ENCODE results near the gene ADD2.

ADD2 gene

GRCh38 chr2:70668432-70668831 is 99.6 kb downstream of the ADD2 start:
- H3K4me3 ChIP-seq (ENCODE audit: control insufficient read depth in 1 of 7, extremely low read depth in 1 of 7, insufficient read depth in 4 of 7, low read depth in 2 of 7, low read length in 6 of 7), result no peak overlapping the region
- no peak overlapping the region for H3K27ac ChIP-seq (ENCODE audit: insufficient read depth in 1 of 2, low read depth in 1 of 2, low read length in 2 of 2, poor library complexity in 1 of 2, severe bottlenecking in 2 of 2)
- ChIA-PET POLR2A (no interaction called here), CTCF (interaction anchor here (1.0 to 2.5 kb wide), 4 partner anchors 10 to 17 kb away, joined by 3 to 10 read pairs (median 5); no protein-coding TSS in a partner anchor)
- H3K9me3 ChIP-seq (ENCODE audit: control extremely low read depth in 1 of 5, control insufficient read depth in 4 of 5, insufficient read depth in 2 of 5, low read depth in 1 of 5, low read length in 4 of 5), result no peaks in the 10 kb centered on the region
- H3K4me1 ChIP-seq (ENCODE audit: control extremely low read depth in 1 of 4, control insufficient read depth in 4 of 4, insufficient read depth in 4 of 4, low read length in 3 of 4), result no peaks in the 10 kb centered on the region
- 100% methylated on average over 2 of the region's 3 CpGs for WGBS (ENCODE audit: insufficient coverage)
- DNase-seq, result no peak
- no peaks in the 10 kb centered on the region for H3K36me3 ChIP-seq (ENCODE audit: control insufficient read depth in 4 of 4, insufficient read depth in 4 of 4, low read length in 3 of 4)
- peaks cover 0 to 2% (median 0%) of the 10 kb centered on the region in 5 experiments for H3K27me3 ChIP-seq (replicated peaks in 2 of 5; ENCODE audit: control insufficient read depth in 4 of 5, insufficient read depth in 5 of 5, low read length in 4 of 5)

GRCh38 chr2:70664525-70664924 is 103.5 kb downstream of the ADD2 start:
- no peak for DNase-seq
- Histone ChIP-seq H3K9me3 (ENCODE audit: control extremely low read depth in 1 of 5, control insufficient read depth in 4 of 5, insufficient read depth in 2 of 5, low read depth in 1 of 5, low read length in 4 of 5) (no peaks in the 10 kb centered on the region), H3K27me3 (replicated peaks in 2 of 5; ENCODE audit: control insufficient read depth in 4 of 5, insufficient read depth in 5 of 5, low read length in 4 of 5) (peaks cover 0 to 4% (median 0%) of the 10 kb centered on the region in 5 experiments), H3K36me3 (ENCODE audit: control insufficient read depth in 4 of 4, insufficient read depth in 4 of 4, low read length in 3 of 4) (no peaks in the 10 kb centered on the region), H3K4me1 (ENCODE audit: control extremely low read depth in 1 of 4, control insufficient read depth in 4 of 4, insufficient read depth in 4 of 4, low read length in 3 of 4) (no peaks in the 10 kb centered on the region), H3K4me3 (ENCODE audit: control insufficient read depth in 1 of 7, extremely low read depth in 1 of 7, insufficient read depth in 4 of 7, low read depth in 2 of 7, low read length in 6 of 7) (no peak overlapping the region), H3K27ac (ENCODE audit: insufficient read depth in 1 of 2, low read depth in 1 of 2, low read length in 2 of 2, poor library complexity in 1 of 2, severe bottlenecking in 2 of 2) (no peak overlapping the region)
- POLR2A ChIA-PET, result no interaction called here
- WGBS (ENCODE audit: insufficient coverage), result 92% methylated on average over 7 of the region's 7 CpGs
- CTCF ChIA-PET, result no interaction called here

- ChIA-PET CTCF (no interaction called here), POLR2A (no interaction called here)
- H3K4me3 ChIP-seq (ENCODE audit: control insufficient read depth in 1 of 7, extremely low read depth in 1 of 7, insufficient read depth in 4 of 7, low read depth in 2 of 7, low read length in 6 of 7), result no peak overlapping the region
- whole genome bisulfite sequencing (ENCODE audit: insufficient coverage), result 98% methylated on average over 6 of the region's 10 CpGs
- no peak for DNase-seq
- no peaks in the 10 kb centered on the region for H3K9me3 ChIP-seq (ENCODE audit: control extremely low read depth in 1 of 5, control insufficient read depth in 4 of 5, insufficient read depth in 2 of 5, low read depth in 1 of 5, low read length in 4 of 5)
- no peaks in the 10 kb centered on the region for H3K4me1 ChIP-seq (ENCODE audit: control extremely low read depth in 1 of 4, control insufficient read depth in 4 of 4, insufficient read depth in 4 of 4, low read length in 3 of 4)
- peaks cover 0 to 6% (median 0%) of the 10 kb centered on the region in 5 experiments for H3K27me3 ChIP-seq (replicated peaks in 2 of 5; ENCODE audit: control insufficient read depth in 4 of 5, insufficient read depth in 5 of 5, low read length in 4 of 5)
- H3K27ac ChIP-seq (ENCODE audit: insufficient read depth in 1 of 2, low read depth in 1 of 2, low read length in 2 of 2, poor library complexity in 1 of 2, severe bottlenecking in 2 of 2), result no peak overlapping the region
- H3K36me3 ChIP-seq (ENCODE audit: control insufficient read depth in 4 of 4, insufficient read depth in 4 of 4, low read length in 3 of 4), result no peaks in the 10 kb centered on the region
These were observed 104.6 kb downstream of the ADD2 start for GRCh38 chr2:70663411-70663810.

- POLR2A ChIA-PET, result no interaction called here
- no peak for DNase-seq
- H3K27me3 ChIP-seq (replicated peaks in 2 of 5; ENCODE audit: control insufficient read depth in 4 of 5, insufficient read depth in 5 of 5, low read length in 4 of 5), result peaks cover 0 to 21% (median 14%) of the 10 kb centered on the region in 5 experiments
- 100% methylated on average over 3 of the region's 5 CpGs for WGBS (ENCODE audit: insufficient coverage)
- no peaks in the 10 kb centered on the region for H3K36me3 ChIP-seq (ENCODE audit: control insufficient read depth in 4 of 4, insufficient read depth in 4 of 4, low read length in 3 of 4)
- no peak overlapping the region for H3K4me3 ChIP-seq (ENCODE audit: control insufficient read depth in 1 of 7, extremely low read depth in 1 of 7, insufficient read depth in 4 of 7, low read depth in 2 of 7, low read length in 6 of 7)
- CTCF ChIA-PET, result interaction anchor here (1.0 to 1.4 kb wide), 2 partner anchors 14 to 20 kb away, joined by 4 read pairs; no protein-coding TSS in a partner anchor
- no peaks in the 10 kb centered on the region for H3K9me3 ChIP-seq (ENCODE audit: control extremely low read depth in 1 of 5, control insufficient read depth in 4 of 5, insufficient read depth in 2 of 5, low read depth in 1 of 5, low read length in 4 of 5)
- H3K27ac ChIP-seq (ENCODE audit: insufficient read depth in 1 of 2, low read depth in 1 of 2, low read length in 2 of 2, poor library complexity in 1 of 2, severe bottlenecking in 2 of 2), result no peak overlapping the region
- H3K4me1 ChIP-seq (ENCODE audit: control extremely low read depth in 1 of 4, control insufficient read depth in 4 of 4, insufficient read depth in 4 of 4, low read length in 3 of 4), result no peaks in the 10 kb centered on the region
These were observed 108.4 kb downstream of the ADD2 start for GRCh38 chr2:70659551-70659950.

GRCh38 chr2:70658476-70658875 is 109.5 kb downstream of the ADD2 start:
- Histone ChIP-seq H3K36me3 (ENCODE audit: control insufficient read depth in 4 of 4, insufficient read depth in 4 of 4, low read length in 3 of 4) (no peaks in the 10 kb centered on the region), H3K27me3 (replicated peaks in 2 of 5; ENCODE audit: control insufficient read depth in 4 of 5, insufficient read depth in 5 of 5, low read length in 4 of 5) (peaks cover 2 to 26% (median 19%) of the 10 kb centered on the region in 5 experiments), H3K4me1 (ENCODE audit: control extremely low read depth in 1 of 4, control insufficient read depth in 4 of 4, insufficient read depth in 4 of 4, low read length in 3 of 4) (no peaks in the 10 kb centered on the region), H3K4me3 (ENCODE audit: control insufficient read depth in 1 of 7, extremely low read depth in 1 of 7, insufficient read depth in 4 of 7, low read depth in 2 of 7, low read length in 6 of 7) (no peak overlapping the region), H3K9me3 (ENCODE audit: control extremely low read depth in 1 of 5, control insufficient read depth in 4 of 5, insufficient read depth in 2 of 5, low read depth in 1 of 5, low read length in 4 of 5) (no peaks in the 10 kb centered on the region), H3K27ac (ENCODE audit: insufficient read depth in 1 of 2, low read depth in 1 of 2, low read length in 2 of 2, poor library complexity in 1 of 2, severe bottlenecking in 2 of 2) (no peak overlapping the region)
- ChIA-PET POLR2A (no interaction called here), CTCF (interaction anchor here (1.0 to 1.5 kb wide), 5 partner anchors 11 to 39 kb away, joined by 3 to 4 read pairs (median 3); no protein-coding TSS in a partner anchor)
- no peak for DNase-seq
- 50% methylated on average over 1 of the region's 2 CpGs for WGBS (ENCODE audit: insufficient coverage)

- POLR2A ChIA-PET, result no interaction called here
These were observed 110.8 kb downstream of the ADD2 start for GRCh38 chr2:70657246-70657645.

GRCh38 chr2:70656421-70657010 is 111.5 kb downstream of the ADD2 start:
- no peak for DNase-seq
- CTCF ChIA-PET, result interaction anchor here (0.8 to 2.4 kb wide), 14 partner anchors 11 to 352 kb away, joined by 3 to 10 read pairs (median 3); partner anchors contain the start of gene FIGLA

More at GRCh38 chr2:70657246-70657645, 110.8 kb downstream of the ADD2 start:
- Histone ChIP-seq H3K27ac (ENCODE audit: insufficient read depth in 1 of 2, low read depth in 1 of 2, low read length in 2 of 2, poor library complexity in 1 of 2, severe bottlenecking in 2 of 2) (no peak overlapping the region), H3K9me3 (ENCODE audit: control extremely low read depth in 1 of 5, control insufficient read depth in 4 of 5, insufficient read depth in 2 of 5, low read depth in 1 of 5, low read length in 4 of 5) (no peaks in the 10 kb centered on the region), H3K36me3 (ENCODE audit: control insufficient read depth in 4 of 4, insufficient read depth in 4 of 4, low read length in 3 of 4) (no peaks in the 10 kb centered on the region), H3K27me3 (replicated peaks in 2 of 5; ENCODE audit: control insufficient read depth in 4 of 5, insufficient read depth in 5 of 5, low read length in 4 of 5) (peaks cover 2 to 26% (median 22%) of the 10 kb centered on the region in 5 experiments), H3K4me1 (ENCODE audit: control extremely low read depth in 1 of 4, control insufficient read depth in 4 of 4, insufficient read depth in 4 of 4, low read length in 3 of 4) (no peaks in the 10 kb centered on the region), H3K4me3 (ENCODE audit: control insufficient read depth in 1 of 7, extremely low read depth in 1 of 7, insufficient read depth in 4 of 7, low read depth in 2 of 7, low read length in 6 of 7) (no peak overlapping the region)
- 53% methylated on average over 2 of the region's 5 CpGs for WGBS (ENCODE audit: insufficient coverage)
- CTCF ChIA-PET, result interaction anchor here (1.0 to 2.4 kb wide), 10 partner anchors 10 to 213 kb away, joined by 3 to 10 read pairs (median 3); no protein-coding TSS in a partner anchor
- DNase-seq, result no peak

More at GRCh38 chr2:70656421-70657010, 111.5 kb downstream of the ADD2 start:
- no peaks in the 10 kb centered on the region for H3K4me1 ChIP-seq (ENCODE audit: control extremely low read depth in 1 of 4, control insufficient read depth in 4 of 4, insufficient read depth in 4 of 4, low read length in 3 of 4)
- POLR2A ChIA-PET, result no interaction called here
- H3K36me3 ChIP-seq (ENCODE audit: control insufficient read depth in 4 of 4, insufficient read depth in 4 of 4, low read length in 3 of 4), result no peaks in the 10 kb centered on the region
- H3K9me3 ChIP-seq (ENCODE audit: control extremely low read depth in 1 of 5, control insufficient read depth in 4 of 5, insufficient read depth in 2 of 5, low read depth in 1 of 5, low read length in 4 of 5), result no peaks in the 10 kb centered on the region
- WGBS (ENCODE audit: insufficient coverage), result 84% methylated on average over 7 of the region's 11 CpGs
- peaks cover 2 to 26% (median 22%) of the 10 kb centered on the region in 5 experiments for H3K27me3 ChIP-seq (replicated peaks in 2 of 5; ENCODE audit: control insufficient read depth in 4 of 5, insufficient read depth in 5 of 5, low read length in 4 of 5)
- H3K27ac ChIP-seq (ENCODE audit: insufficient read depth in 1 of 2, low read depth in 1 of 2, low read length in 2 of 2, poor library complexity in 1 of 2, severe bottlenecking in 2 of 2), result no peak overlapping the region
- H3K4me3 ChIP-seq (ENCODE audit: control insufficient read depth in 1 of 7, extremely low read depth in 1 of 7, insufficient read depth in 4 of 7, low read depth in 2 of 7, low read length in 6 of 7), result no peak overlapping the region

Measured in common myeloid progenitor, CD34-positive (primary cell).